Renal cortical epithelial cell (primary cell): ENCODE results near the gene CXXC5. TPM values are rescaled to one million over a fixed set of nuclear protein-coding genes. Genes with fewer than 3 reads are reported as not detected.

Experiments
- DNase-seq: peaks from one replicate; pipeline ENCODE4 v3.0.0-alpha.2; 2011; ENCODE audit warnings: low read depth
- total RNA-seq: library from RNA; depleted of rRNA; stranded (reverse); fragments of >200 nt; gene quantifications from 2 replicates; pipeline ENCODE4 v1.2.3, GENCODE V29; 2014

The CXXC5 gene
- total RNA-seq, 1 donor from 2014 or later: 252 TPM

DNA sequence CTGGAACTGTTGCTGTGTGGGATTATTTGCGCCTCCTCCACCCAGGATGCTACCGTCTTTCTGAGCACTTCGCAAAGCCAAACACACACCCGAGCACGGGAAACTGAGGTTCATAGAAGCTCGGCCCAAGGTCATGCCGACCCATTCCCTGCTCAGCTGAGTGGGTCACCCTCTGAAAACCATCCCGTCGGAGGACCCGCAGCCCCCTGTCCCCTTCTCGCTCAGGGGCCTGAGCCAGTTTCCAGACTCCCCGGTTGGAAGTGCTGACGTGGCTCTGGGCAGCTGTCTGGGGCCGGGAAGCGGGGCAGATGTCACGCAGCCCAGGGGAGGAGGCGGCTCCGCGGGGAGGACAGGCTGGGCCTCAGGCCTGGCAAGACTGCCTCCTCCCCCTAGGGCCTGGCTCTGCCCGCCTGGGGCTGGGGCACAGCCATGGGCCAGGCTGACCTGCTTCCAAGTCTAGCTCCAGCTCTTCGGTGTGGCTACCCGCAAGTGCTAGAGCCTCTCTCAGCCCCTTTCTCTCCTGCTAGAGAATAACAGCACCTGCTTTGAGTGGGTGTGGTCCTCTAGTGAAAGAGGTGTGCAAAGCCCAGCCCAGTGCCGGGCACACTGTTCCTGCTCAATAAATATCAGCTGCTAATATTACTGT, 9.9 kb upstream of the CXXC5 start:
- peak; percentile 69 for DNase-seq

DNA sequence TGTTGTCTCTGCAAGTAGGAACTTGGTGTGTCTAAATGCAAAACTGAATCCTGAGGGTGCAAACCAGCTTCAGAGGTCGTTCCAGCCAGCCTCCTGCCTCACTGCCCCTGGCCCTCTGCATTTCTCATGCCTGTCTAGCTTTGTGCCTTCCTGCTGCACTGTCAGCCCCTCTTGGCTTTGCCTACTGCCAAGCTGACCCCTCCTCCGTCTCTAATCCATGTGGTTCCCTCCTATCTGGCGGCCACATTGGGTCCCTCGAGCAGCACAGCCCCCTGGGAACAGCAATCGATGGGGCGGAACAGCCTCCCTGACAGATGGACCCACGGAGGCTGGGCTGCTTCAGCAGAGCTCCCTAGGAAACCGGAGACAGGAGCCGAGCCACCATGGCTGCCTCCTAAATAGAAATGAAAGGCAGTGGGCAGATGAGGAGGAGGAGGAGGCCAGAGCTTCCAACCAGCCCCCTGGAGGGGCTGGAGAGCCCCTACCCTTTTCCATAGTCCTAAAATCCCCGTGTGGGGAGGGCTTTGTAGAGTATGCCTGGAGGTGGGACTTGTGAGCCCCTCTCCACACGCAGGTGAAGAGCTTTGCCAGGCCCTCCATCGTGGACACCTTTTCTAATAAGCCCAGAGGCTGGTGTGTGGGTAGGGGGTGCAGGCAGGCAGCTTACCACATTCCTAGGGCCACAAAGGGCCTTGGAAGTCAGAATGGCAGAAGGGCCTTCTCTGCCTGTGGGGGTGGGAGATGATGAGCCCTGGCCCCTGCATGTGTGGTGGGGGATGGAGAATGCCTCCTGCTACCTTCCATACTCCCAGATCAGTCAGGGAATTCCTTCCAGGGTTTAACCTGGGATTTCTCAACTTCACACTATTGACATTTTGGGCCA, 9.2 kb upstream of the CXXC5 start:
- DNase-seq: no peak

DNA sequence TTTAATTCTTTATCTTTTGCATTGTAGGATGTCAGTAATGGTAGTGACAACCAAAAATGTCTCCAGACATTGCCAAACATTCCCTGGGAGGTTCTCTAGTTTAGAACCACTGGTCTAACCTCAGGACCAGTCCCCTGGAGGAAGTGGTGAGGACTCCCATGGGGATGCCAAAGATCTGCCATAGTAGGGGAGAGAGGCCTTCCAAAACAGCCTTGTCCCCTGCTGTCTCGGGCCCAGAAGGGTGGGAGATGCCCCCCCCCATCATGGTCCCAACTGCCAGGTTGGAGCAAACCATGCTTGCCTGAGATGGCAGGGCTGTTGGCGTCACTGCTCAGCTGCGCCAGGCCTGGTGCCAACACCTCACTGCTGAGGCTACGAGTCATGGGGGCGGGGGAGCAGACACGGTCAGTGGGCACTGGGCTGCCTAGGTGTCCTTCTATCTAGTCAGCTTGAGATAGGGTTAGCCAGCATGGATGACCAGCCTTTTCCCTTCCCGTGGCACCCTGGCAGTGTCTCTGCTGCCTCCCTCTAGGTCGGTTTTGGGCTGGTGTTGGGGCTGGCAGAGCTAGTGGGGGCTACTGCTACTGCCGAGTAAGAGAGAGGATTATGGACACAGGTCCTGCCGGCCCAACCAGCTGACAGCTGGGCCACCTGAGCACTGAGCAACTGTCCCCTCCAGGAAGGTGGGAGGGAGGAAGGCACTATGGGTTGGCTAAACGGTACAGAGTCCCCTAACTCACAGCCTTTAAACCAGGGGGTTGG, 8.3 kb upstream of the CXXC5 start:
- DNase-seq: peak; percentile 59

DNA sequence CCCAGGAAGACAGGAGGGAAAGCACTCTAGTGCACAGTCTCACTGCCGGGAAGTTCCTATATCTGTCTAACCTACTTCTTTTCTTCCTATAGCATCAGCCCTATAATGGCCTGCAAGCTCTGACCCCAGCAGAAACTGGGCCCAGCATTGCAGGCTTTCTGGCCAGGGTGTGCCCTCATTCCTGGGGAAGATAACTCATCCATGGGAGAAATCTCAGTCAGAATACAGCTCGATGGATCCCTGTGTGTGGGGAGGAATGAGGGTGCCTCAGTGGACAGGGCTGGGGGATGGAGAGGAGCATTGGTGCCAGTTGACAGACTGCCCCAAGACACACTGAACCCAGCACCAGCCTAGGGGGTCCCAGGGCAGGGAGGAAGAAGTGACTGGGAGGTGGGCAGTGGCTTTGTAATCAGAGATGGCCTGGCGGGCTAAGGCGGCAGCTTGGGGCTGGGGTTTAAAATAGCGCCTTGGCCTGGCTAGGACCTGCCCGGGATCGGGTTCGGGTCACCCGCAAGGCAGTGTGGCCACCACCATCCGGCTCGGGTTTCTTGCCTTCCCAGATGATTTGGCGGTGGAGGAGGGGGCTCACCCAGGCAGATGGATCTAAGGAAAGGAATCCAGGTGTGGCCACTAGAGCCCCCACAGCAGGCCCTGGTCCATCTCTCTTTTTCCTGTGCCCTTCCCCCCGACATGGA, 7.6 kb upstream of the CXXC5 start:
- DNase-seq: no peak

DNA sequence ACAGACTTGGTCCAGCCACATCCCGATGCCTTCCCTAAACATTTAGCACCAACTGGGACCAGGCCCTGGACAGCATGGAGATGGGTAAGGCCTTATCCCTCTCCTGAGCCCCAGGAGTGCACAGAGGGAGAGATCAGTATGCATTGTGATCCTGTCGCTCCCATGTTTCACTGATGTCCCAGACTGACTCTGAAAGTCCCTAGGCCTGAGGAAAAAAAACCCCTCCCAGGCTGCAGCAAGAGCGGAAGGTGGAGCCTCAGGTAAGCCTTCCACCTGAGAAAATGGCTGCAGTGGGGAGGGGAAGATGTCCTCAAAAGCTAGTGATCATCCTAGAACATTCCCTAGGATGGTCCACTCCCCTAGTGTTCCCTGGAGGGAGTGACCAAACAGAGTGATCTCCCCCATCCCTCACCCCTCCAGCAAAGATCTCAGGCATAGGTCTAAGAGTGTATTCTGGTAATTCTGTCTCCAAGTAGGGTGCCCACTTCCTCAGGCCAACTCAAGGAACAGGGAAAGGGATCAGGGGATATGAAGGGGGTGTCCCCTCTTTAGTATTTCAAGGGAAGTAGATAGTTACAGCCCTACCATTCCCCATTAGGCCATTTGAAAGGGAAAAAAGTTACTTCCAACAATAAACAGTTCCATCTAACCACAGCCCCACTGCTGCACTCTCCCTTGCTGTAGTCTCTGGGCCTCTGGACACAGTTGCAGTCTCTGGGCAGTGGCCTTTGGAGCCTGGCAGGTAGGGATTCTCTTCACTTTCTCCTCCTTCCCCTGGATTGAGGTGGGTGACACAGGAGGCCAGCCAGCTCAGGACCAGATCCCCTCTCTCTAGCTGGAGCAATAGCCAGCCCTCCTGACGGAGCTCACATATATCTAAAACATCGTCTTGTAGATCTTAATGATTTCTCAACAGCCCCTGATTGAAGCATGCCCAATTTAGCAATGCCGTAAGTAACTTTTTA, 6.8 kb upstream of the CXXC5 start:
- no peak for DNase-seq

DNA sequence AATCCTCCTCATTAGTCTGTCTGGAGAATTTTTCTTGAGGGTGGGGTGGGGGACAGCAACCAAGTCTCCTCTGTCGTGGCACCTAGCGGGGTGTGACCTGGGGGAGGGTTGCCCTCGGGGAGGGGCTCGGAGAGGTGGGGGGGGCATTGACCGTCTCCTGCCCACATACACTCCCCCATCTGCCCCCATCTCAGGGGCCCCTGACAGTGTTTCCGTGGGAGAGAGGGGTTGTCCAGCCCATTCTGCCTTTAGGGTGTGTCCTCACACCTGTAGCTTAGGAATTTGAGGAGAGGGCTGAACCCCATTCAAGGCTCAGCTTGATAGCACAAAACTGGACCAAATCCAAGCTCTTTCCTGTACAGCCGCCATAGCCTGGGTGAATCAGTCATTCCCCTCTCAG, 5.9 kb upstream of the CXXC5 start:
- DNase-seq: no peak

DNA sequence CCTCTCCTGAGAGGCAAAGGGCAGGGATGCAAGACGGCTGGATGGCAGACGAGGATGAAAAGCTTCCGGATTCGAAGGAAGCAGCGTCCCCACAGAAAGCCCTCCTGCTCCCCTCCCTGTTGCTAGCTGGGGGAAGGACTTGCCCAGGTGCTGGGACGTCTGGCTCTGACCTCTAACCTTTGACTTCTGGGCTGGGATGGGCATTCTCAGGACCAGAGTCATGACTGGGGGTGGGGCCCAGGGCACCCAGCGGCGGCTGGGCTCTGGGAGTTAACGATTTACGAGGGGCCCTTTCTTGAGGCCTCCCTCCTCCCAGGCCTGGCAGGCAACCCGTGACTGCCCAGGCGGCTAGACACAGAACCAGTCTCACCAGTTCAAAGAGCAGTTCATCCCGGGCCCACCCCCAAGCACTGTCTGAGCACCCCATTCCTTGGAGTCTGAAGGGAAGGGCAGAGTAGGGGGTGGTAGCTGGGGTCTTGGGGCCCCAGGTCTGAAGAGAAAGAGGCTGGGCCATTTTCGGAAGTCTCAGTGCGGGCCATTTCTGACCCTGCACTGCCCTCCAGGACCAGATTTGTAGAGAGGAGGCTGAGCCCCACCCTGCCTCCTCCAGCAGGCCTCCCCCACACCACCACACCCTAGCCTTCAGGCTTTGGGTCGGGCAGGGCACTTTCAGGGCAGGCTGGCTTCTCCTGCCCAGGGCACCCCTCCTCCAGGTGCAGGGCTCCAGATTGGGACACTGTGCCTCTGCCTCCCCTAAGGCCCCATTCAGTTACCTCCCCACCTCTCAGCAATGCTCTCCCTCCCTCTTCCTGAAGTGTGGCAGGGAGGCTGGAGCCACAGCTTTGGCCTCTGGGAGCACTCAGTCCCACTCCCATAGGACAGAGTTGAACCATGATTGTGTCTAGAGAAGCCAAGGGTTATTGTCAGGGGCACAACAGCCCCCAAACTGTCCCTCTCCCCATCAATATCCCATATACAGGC, 5.0 kb upstream of the CXXC5 start:
- peak; percentile 68 for DNase-seq

DNA sequence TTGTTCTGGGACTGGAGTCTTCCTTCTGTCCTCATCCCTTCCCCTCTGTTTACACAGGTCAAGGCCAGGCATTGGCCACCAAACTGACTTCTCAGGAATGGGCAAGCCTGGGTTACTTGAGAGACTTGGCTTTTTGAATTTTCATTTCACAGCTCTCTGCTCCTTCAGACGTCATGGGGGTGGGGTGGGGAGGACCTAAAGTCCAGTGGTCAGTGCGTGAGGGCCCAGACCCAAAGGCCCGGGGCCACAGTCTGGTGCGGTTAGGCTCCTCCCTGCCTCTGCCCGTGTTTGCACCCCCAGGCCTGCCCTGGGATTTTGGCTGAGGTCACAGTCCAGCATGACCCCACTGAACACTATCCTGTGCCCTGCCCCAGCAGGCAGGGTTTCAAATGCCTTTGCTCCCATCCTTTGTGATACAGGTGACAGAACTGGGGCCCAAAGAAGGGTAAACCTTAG, 4.1 kb upstream of the CXXC5 start:
- no peak for DNase-seq

DNA sequence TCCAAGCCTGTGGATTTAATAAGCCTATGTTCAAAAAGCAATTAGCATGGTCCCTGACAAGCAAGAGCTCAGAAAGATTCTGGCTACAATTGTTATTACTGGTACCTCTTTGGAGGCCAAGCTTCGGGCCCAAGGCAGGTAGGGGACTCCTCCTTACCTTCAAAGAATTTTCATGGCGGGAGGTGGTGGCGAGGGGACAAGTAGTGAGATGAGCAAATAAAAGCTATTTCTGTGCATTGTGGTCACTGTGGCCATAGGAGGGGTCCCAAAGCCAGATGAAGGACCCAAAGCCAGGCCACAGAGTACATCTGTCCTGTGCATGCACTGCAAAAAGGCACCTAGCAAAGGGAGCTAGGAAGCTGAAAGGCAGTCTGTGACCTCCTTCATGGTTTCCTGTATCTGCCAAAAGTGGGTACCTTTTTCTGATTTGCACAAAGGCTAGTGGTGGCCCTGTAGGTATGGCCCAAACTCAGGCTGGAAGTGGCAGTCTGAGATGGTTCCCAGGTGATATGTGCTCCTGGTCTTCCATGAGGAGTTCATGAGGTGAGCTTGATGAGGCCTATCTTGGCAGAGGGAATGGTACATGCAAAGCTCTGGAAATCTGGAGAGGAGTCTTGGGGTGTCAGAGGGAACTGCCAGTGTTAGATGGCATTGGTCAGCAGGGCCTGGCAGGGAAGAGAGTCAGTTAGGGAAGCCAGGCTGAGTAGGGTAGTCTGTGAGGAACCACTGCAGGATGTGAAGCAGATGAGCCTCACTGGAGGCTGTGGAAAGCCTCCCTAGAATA, 3.3 kb upstream of the CXXC5 start:
- DNase-seq: no peak

DNA sequence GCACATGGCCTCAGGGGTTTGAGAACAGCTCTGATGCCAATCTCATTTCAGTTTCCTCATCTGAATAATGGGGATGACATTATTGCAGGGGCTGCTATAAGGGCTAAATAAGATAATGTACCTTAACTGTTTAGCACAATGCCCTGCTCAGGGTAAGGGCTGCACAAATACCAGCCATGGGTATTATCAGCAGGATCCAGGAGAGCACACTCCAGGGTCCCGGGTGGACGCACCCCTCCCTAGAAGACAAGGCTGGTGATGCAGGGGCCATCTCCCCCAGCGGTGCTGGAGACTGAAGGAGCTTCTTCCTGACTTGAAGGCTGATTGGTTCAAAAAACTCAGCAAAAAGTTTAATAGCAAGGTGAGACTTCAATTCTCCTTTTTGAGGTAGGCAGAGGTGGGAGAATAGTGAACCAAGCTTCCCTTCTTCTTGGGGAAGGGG, 2.7 kb upstream of the CXXC5 start:
- no peak for DNase-seq

DNA sequence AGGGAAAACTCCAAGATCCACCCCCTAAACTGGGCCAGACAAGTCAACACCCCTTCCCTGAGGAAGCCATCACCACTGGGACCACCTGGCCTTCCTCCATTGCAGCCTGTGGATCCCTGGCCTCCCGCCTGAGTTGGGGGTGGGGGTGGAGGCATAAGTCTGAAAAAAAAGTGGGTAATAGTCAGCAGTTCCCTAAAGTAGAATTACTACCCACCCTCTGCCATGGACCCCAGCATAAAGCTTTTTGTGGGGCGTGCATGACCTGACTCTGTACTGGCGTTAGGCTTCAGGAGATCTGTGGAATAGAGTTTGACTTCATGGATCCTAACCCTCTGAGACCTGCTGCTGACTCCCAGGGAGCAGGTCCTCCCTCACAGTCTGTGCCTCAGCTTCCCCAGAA, 2.0 kb upstream of the CXXC5 start:
- DNase-seq: no peak

DNA sequence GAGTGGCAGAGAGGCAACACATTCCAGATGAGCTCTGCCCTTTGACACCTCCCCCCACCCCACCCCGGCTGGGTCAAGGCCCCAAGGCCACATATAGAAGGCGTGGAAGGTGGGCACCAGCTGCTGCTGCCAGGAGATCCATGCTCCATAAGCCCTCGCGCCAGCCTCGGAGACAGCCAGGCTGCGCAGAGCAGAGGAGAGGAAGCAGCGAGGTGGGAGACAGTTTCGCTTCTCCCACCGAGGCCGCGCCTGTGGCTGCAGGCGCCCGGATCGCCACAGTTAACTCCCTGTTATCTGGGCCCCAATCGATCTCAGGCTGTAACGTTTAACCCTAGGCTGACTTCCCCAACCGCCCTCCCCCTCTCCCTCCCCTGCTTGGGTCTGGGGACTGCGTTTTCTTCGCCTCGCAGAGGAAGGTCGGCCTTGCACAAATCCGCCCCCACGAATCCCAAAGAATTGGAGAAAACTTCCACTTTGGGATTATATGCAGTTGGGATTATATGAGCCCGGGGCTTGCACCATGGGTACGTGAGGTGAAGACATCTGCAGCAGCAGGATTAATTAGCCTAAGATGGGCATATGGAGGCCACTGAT, 1.1 kb upstream of the CXXC5 start:
- no peak for DNase-seq

DNA sequence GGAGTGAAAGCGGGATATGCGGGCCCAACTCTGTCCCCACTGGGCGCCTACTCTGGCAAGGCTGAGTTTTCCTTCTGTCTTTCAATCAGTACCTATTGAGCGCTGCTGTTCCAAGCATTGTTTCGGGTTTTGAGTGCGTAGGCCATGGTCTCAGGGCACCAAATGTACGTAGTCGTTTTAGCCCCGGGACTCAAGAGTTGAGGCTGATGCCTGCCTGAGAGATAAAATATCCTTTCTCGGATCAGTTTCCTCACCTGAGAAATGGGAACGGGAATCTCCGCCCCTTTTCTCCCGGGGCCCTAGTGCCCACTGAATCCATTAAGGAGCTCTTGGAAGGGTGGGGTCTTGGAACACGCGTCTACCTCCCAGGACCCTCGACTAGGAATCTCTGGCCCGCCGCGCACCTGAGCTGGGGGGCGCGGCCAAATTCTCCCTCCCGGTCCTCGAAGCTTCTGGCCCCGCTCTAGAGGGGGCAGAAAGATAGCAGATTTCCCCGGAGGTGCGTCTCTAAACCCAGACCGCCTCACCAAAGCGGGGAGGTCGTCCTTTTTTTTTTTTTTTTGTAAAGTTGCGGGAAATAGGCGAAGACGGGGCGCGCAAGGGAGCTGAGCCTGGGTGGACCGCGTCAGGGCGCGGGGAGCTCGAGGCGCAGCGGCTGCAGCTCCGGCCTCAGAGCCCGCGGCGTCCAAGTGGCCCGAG, 494 bp upstream of the CXXC5 start:
- no peak for DNase-seq

DNA sequence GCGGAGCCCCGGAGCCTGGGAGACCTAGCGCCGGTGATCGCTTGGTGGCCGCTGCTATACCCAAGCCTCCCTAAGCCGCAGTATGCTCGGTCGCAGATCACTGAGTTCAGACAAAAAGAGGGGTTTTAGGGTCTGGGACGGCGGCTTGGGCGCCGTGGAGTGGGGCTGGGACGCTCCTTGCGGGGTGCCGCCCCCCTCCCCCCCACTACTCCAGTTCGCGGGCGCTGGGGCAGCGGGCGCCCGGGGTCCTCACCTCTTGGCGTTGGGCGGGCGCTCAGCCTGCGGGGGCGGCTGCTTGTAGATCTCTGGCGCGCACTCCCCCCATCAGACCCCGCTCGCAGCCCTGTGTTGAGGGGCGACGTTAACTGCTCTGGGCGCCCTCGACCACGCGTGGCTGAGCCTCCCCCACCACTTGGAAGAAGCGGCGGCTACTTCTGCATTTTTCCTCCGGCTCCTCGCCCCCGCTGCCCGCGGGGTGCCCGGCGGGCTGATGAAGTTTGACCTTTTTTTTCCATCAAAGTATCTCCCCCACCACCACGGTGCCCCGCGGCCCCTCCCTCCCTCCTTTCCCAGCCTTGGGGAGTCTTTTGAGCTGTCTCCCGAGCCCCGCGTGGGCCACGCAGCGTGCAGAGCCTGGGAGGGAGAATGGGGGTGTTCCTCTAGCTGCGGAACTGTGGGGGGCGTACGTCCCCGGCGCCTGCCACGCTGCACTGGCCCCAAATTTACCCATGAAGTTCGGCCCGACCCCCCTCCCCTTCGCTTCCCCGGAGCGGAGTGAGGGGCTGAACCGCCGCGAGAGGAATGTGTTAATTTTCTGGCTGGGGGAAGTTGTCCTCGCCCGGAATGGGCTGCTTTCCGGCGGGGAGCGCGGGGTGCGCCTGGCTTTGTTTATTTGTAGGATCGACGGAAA, 1.2 kb downstream of the CXXC5 start:
- DNase-seq: no peak

DNA sequence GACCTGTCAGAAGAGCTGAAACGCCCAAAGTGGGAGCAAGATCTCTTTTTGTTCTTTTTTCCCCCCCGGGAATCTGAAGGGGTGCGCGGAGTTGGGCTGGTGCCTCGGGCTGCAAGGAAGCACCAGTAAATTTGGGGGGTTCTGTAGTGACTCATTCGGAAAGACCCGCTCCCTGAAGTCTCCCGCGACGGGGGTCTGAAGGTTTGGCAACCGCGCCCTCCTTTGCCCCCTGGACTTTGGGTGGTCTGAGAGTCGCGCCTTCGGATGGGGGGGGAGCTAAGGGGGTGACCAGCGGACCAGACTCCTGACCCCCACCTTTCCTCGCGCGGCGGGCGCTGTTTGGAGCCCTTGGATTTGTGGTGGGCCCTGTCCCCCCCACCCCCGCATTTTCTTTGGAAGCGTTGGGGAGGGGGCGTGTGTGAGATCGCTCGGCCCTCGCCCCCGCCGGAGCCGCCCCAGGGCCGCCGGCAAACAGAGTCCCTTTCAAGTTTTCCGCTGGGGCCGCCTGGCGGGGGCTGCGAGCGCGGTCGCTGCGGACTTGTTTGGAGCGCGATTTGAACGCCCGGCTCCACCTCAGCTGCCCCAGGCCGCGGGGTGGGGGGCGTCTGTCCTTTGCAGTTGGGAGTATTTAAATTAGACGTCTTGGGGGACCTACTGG, 2.0 kb downstream of the CXXC5 start:
- no peak for DNase-seq

DNA sequence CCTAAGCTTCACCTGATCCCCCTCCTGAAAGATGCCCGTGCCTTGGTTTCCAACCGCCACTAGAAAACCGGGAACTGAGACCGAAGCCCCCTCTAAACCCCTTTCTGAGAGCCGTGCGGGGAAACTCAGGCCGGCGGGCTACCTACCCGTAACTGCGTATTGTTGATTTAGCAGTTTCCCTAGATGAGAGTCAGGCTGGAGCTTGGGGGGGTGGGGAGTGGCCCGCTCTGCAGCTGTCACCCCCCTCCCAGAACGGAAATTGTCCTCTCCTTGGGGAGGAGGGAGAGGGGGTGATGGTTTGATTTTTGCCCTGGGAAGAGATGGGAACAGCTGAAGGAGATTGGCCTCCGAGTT, 2.5 kb downstream of the CXXC5 start:
- DNase-seq: no peak
